CD4-positive, alpha-beta T cell treated with Interleukin-17A for 1 hour (primary cell): ENCODE results near the gene TESMIN.

Experiments
- DNase-seq: peaks from one replicate; pipeline ENCODE4 v3.0.0-alpha.2; 2020

Gene TESMIN

DNA sequence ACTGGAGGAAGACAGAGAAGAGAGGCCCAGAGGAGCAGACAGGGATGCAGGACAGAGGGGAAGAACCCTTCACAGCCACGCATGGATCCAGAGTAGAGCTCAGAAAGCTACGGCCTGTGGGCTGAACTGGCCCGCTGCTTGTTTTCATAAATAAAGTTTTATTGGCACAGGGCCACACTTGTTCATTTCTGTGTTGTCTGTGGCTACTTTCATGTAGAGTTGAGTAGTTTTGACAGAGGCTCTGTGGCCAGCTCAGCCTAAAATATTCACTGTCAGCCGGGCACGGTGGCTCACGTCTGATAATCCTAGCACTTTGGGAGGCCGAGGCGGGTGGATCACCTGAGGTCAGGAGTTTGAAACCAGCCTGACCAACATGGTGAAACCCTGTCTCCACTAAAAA is 93.2 kb downstream of the TESMIN start:
- DNase-seq: no peak
